ENCODE data around the gene LEMD2. TPM values are rescaled to one million over a fixed set of nuclear protein-coding genes. Genes with fewer than 3 reads are reported as not detected.

Gene LEMD2
- total RNA-seq, 4 donors from 2014 or later, result 44.3 to 99.2 (median 55.6) TPM

DNA sequence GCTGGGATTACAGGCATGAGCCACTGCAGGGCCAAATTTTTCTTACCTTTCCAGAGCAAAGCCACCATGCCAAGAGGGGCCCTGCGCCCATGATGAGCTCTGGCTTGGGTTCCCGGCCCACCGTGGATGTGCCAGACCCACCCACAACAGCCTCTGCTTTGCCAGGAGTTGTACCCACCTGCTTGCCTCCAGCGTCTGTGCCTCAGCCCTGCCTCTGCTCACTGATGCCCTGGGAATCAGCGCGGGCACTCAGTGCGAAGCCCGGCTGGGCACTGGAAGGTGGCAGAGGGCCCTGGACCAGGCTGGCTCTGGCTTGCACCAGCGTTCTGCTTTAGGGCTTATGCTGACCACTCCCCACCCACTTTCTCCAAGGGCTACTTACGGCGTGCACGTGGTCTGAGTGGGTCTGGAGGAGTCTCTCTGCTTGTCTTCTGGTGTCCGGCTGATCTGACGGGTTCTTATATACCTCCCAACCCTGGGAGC, 14.7 kb upstream of the LEMD2 start, which contains the start of gene MLN:
Gene MLN, minus strand, starts transcription at position 433 of the 483 bp plus-strand sequence. CDS start 2,840 bp downstream, outside the sequence.
- no peak within 1 kb of the TSS for H3K27ac ChIP-seq
- TF ChIP-seq POLR2AphosphoS5 (IDR thresholded peaks at IDR 0.05), result no peak
- no peak for TF ChIP-seq POLR2A (IDR thresholded peaks at IDR 0.05)
- TF ChIP-seq EP300 (IDR thresholded peaks at IDR 0.05), result no peak
- TF ChIP-seq, protein P1, sequence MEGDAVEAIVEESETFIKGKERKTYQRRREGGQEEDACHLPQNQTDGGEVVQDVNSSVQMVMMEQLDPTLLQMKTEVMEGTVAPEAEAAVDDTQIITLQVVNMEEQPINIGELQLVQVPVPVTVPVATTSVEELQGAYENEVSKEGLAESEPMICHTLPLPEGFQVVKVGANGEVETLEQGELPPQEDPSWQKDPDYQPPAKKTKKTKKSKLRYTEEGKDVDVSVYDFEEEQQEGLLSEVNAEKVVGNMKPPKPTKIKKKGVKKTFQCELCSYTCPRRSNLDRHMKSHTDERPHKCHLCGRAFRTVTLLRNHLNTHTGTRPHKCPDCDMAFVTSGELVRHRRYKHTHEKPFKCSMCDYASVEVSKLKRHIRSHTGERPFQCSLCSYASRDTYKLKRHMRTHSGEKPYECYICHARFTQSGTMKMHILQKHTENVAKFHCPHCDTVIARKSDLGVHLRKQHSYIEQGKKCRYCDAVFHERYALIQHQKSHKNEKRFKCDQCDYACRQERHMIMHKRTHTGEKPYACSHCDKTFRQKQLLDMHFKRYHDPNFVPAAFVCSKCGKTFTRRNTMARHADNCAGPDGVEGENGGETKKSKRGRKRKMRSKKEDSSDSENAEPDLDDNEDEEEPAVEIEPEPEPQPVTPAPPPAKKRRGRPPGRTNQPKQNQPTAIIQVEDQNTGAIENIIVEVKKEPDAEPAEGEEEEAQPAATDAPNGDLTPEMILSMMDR (IDR thresholded peaks at IDR 0.05), result no peak
- H3K9me3 ChIP-seq, result no peaks in the 10 kb centered on the region
- H3K27me3 ChIP-seq, result peaks cover 35% of the 10 kb centered on the region
- DNase-seq (ENCODE audit: low spot score in 2 of 2), result no peak
- 91% methylated on average over 13 of the region's 14 CpGs for WGBS
- H3K4me1 ChIP-seq, result no peaks in the 10 kb centered on the region
- no peak within 1 kb of the TSS for H3K4me3 ChIP-seq
- no peaks in the 10 kb centered on the region for H3K36me3 ChIP-seq

DNA sequence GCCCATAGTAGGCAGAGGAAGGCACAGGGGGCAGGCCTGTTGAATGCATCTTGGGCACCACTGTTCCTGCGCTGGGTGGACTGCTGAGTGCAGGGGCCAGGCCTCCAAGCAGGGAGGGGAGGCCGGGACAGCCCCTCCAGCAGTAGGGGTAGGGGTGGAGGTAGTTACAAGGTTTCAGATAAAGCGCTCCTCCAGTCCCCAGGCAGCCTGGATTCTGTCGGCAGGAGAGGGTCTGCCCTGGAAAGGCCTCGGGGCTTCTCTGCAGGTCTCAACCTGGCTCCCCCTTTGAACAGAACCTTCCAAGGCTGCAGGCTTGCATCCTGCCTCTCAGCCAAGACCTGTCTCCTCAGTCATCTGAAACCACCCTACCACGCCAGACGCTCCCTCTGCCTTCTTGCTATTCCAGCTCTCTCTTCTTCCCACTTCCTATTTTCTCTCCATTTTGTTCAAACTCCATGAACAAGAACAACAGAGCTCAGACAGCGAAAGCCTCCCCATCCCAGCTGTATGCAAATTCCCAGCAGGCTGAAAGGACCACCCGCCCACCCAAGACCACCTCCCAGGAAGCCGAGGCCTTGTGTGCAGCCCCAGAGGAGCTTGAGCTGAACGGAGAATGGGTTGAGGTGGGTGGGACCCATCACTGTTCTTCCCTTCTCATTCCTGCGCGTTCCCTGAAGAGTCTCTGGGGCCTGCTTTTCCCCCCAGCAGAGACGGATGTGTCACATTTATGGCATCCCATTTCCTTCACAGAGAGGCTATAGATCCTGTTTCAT, 13.4 kb upstream of the LEMD2 start:
- H3K4me1 ChIP-seq, result no peaks in the 10 kb centered on the region
- H3K9me3 ChIP-seq, result no peaks in the 10 kb centered on the region
- no peak overlapping the region for H3K27ac ChIP-seq
- no peak overlapping the region for H3K4me3 ChIP-seq
- WGBS, result 68% methylated on average over 13 of the region's 14 CpGs
- TF ChIP-seq POLR2AphosphoS5 (IDR thresholded peaks at IDR 0.05) (no peak), POLR2A (IDR thresholded peaks at IDR 0.05) (no peak), EP300 (IDR thresholded peaks at IDR 0.05) (no peak)
- TF ChIP-seq, protein P1 (IDR thresholded peaks at IDR 0.05), result no peak
- no peaks in the 10 kb centered on the region for H3K36me3 ChIP-seq
- DNase-seq (ENCODE audit: low spot score in 2 of 2), result no peak
- peaks cover 28% of the 10 kb centered on the region for H3K27me3 ChIP-seq

DNA sequence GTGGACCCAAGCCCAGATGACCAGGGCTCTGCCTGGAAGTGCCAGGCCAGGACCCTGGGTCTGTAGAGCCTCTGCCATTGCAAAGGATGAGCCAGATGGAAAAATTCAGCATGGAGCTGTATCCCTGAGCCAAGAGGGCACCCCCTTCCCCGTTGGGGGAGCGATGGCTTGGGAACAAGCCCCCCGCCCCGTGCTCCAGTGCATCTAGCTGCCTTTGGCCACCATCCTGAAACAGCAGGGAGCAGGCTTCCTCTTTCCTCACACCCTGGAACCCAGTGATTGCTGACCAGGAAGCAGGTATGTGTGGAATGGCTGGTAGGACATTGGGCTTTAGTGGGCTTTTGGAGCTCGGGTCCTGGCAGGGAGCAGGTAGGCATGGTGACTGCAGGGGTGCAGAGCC, 12.7 kb upstream of the LEMD2 start:
- Histone ChIP-seq H3K4me3 (no peak overlapping the region), H3K36me3 (no peaks in the 10 kb centered on the region), H3K27me3 (peaks cover 22% of the 10 kb centered on the region), H3K9me3 (no peaks in the 10 kb centered on the region), H3K27ac (no peak overlapping the region), H3K4me1 (no peaks in the 10 kb centered on the region)
- no peak for DNase-seq (ENCODE audit: low spot score in 2 of 2)
- WGBS, result 76% methylated on average over 3 of the region's 5 CpGs
- TF ChIP-seq POLR2A (IDR thresholded peaks at IDR 0.05) (no peak), EP300 (IDR thresholded peaks at IDR 0.05) (no peak), POLR2AphosphoS5 (IDR thresholded peaks at IDR 0.05) (no peak)
- TF ChIP-seq, protein P1 (IDR thresholded peaks at IDR 0.05), result no peak

DNA sequence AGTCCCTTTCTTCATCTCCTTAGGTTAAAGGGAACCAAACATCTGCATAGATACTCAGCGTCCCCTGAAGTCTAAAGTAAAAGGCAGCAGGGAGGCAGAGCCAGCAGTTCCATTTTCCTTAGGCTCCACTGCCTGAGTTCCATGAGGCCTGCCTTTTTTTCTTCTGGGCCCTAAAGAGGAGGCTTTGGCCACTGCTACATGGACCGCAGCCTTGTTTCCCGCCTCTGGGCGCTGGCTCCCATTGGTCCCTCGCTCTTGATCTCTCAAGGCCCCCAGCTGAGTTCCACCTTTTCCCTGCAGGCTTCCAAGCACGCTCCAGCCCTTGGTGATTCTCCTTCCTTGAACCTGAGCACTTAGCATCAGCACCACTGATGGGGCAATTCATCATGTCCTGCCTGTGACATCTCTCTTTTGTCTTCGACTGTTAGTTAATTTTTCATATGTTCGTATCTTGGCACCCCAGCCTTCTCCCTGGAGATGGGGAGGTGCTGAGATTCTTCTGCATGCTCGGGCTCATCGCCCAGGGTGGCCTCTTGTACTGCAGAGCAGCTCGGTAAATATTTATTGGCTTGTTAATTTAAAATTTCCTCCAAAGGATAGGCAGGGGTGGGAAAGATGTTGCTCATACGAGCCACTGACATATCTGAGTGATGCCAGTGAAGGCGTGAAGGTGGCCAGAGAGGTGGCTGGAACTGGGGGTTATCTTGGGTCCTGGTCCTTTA, 11.5 kb upstream of the LEMD2 start:
- DNase-seq (ENCODE audit: low spot score in 2 of 2), result no peak
- 84% methylated on average over 13 of the region's 13 CpGs for WGBS
- Histone ChIP-seq H3K27ac (no peak overlapping the region), H3K9me3 (no peaks in the 10 kb centered on the region), H3K4me3 (no peak overlapping the region), H3K27me3 (peaks cover 23% of the 10 kb centered on the region), H3K36me3 (no peaks in the 10 kb centered on the region), H3K4me1 (no peaks in the 10 kb centered on the region)
- TF ChIP-seq, protein P1 (IDR thresholded peaks at IDR 0.05), result no peak
- TF ChIP-seq POLR2A (IDR thresholded peaks at IDR 0.05), result no peak
- no peak for TF ChIP-seq EP300 (IDR thresholded peaks at IDR 0.05)
- TF ChIP-seq POLR2AphosphoS5 (IDR thresholded peaks at IDR 0.05), result no peak

All from suprapubic skin (tissue), 4 donors.